OCI-LY1 (cell line): Measurements from ENCODE around the gene B4GALT5.

Experiments
- EZH2 ChIP-seq: fragments of 200-600 bp; sonication (generic), shearing (Covaris generic); IDR thresholded peaks from 2 replicates; pipeline ENCODE4 v1.8.0; 2017; ENCODE audit warnings: borderline replicate concordance, mixed run types, mild to moderate bottlenecking, antibody characterized with exemption, low read length, moderate library complexity, mixed read lengths
- TF ChIP-seq, protein P1 (sequence below): fragments of 200-600 bp; sonication (generic), shearing (Covaris generic); IDR thresholded peaks from 2 replicates; pipeline ENCODE4 v1.5.1; 2017; ENCODE audit warnings: mild to moderate bottlenecking, antibody characterized with exemption, low read length, moderate library complexity, mixed read lengths

- TF ChIP-seq, protein P1, sequence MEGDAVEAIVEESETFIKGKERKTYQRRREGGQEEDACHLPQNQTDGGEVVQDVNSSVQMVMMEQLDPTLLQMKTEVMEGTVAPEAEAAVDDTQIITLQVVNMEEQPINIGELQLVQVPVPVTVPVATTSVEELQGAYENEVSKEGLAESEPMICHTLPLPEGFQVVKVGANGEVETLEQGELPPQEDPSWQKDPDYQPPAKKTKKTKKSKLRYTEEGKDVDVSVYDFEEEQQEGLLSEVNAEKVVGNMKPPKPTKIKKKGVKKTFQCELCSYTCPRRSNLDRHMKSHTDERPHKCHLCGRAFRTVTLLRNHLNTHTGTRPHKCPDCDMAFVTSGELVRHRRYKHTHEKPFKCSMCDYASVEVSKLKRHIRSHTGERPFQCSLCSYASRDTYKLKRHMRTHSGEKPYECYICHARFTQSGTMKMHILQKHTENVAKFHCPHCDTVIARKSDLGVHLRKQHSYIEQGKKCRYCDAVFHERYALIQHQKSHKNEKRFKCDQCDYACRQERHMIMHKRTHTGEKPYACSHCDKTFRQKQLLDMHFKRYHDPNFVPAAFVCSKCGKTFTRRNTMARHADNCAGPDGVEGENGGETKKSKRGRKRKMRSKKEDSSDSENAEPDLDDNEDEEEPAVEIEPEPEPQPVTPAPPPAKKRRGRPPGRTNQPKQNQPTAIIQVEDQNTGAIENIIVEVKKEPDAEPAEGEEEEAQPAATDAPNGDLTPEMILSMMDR, result no peak
- TF ChIP-seq EZH2, result no peak
Observed at GRCh38 chr20:49749625-49750024, 35.9 kb upstream of the B4GALT5 start.
